ENCODE measurements around the gene UBR1.

Gene UBR1

GRCh38 chr15:43096411-43096810, 9.4 kb downstream of the UBR1 start:
- peaks cover 7 to 71% of the 10 kb centered on the region in 2 donors for H3K36me3 ChIP-seq (replicated peaks in 1 of 2; ENCODE audit: control insufficient read depth in 2 of 2, insufficient read depth in 2 of 2, low read length in 2 of 2)
- H3K27me3 ChIP-seq (ENCODE audit: control insufficient read depth in 3 of 3, insufficient read depth in 3 of 3, low read depth in 1 of 3, low read length in 3 of 3): no peaks in the 10 kb centered on the region
- H2AFZ ChIP-seq (ENCODE audit: low read length): no peak overlapping the region
- no peaks in the 10 kb centered on the region for H3K4me1 ChIP-seq (ENCODE audit: control insufficient read depth in 2 of 2, insufficient read depth in 1 of 2, low read depth in 1 of 2, low read length in 2 of 2)
- H3K23ac ChIP-seq (ENCODE audit: low read depth, low read length, poor library complexity): no peak overlapping the region
- no peak overlapping the region for H2BK12ac ChIP-seq (ENCODE audit: low read length)
- no peak overlapping the region for H3K27ac ChIP-seq (replicated peaks; ENCODE audit: low read length)
- no peak overlapping the region for H2AK5ac ChIP-seq (ENCODE audit: low read depth, low read length)
- no peak overlapping the region for H3K4me2 ChIP-seq (ENCODE audit: insufficient read depth, low read length, poor library complexity, severe bottlenecking)
- H4K91ac ChIP-seq (ENCODE audit: low read depth, low read length, poor library complexity): no peak overlapping the region
- H4K8ac ChIP-seq (ENCODE audit: low read depth, low read length): no peak overlapping the region
- H3K4ac ChIP-seq (ENCODE audit: low read length): no peak overlapping the region
- no peak overlapping the region for H2BK5ac ChIP-seq (ENCODE audit: low read length)
- no peak overlapping the region for H3K9ac ChIP-seq (ENCODE audit: low read depth, low read length, poor library complexity)
- H3K4me3 ChIP-seq (ENCODE audit: low read length in 2 of 2): no peak overlapping the region
- peaks cover 0 to 3% of the 10 kb centered on the region in 2 donors for H3K9me3 ChIP-seq (replicated peaks in 1 of 2; ENCODE audit: control insufficient read depth in 2 of 2, insufficient read depth in 1 of 2, low read depth in 1 of 2, low read length in 2 of 2)
- no peak overlapping the region for H3K18ac ChIP-seq (ENCODE audit: low read length)
- no peak overlapping the region for H2BK120ac ChIP-seq (ENCODE audit: low read depth, low read length)
- H2BK15ac ChIP-seq (ENCODE audit: low read length): no peak overlapping the region
- H3K79me1 ChIP-seq (ENCODE audit: low read depth, low read length): peaks cover 3% of the 10 kb centered on the region
- no peak overlapping the region for H3K14ac ChIP-seq (ENCODE audit: low read length)
- DNase-seq (ENCODE audit: low spot score): no peak
- no CpG with 5 or more reads among the region's 6 CpGs for WGBS, 2 donors (ENCODE audit: extremely low coverage in 2 of 2, insufficient read length in 2 of 2, insufficient replicate concordance in 1 of 2)

GRCh38 chr15:43095708-43096347, 10.0 kb downstream of the UBR1 start:
- Histone ChIP-seq H2AFZ (ENCODE audit: low read length) (no peak overlapping the region), H2BK120ac (ENCODE audit: low read depth, low read length) (no peak overlapping the region), H3K4me2 (ENCODE audit: insufficient read depth, low read length, poor library complexity, severe bottlenecking) (no peak overlapping the region), H3K36me3 (replicated peaks in 1 of 2; ENCODE audit: control insufficient read depth in 2 of 2, insufficient read depth in 2 of 2, low read length in 2 of 2) (peaks cover 3 to 71% of the 10 kb centered on the region in 2 donors), H3K27ac (replicated peaks; ENCODE audit: low read length) (no peak overlapping the region), H3K79me1 (ENCODE audit: low read depth, low read length) (peaks cover 3% of the 10 kb centered on the region), H3K4ac (ENCODE audit: low read length) (no peak overlapping the region), H4K8ac (ENCODE audit: low read depth, low read length) (no peak overlapping the region), H3K4me3 (ENCODE audit: low read length in 2 of 2) (no peak overlapping the region), H4K91ac (ENCODE audit: low read depth, low read length, poor library complexity) (no peak overlapping the region), H3K9ac (ENCODE audit: low read depth, low read length, poor library complexity) (no peak overlapping the region), H3K27me3 (ENCODE audit: control insufficient read depth in 3 of 3, insufficient read depth in 3 of 3, low read depth in 1 of 3, low read length in 3 of 3) (no peaks in the 10 kb centered on the region), H3K18ac (ENCODE audit: low read length) (no peak overlapping the region), H2BK5ac (ENCODE audit: low read length) (no peak overlapping the region), H3K14ac (ENCODE audit: low read length) (no peak overlapping the region), H3K23ac (ENCODE audit: low read depth, low read length, poor library complexity) (no peak overlapping the region), H2BK12ac (ENCODE audit: low read length) (no peak overlapping the region), H3K9me3 (replicated peaks in 1 of 2; ENCODE audit: control insufficient read depth in 2 of 2, insufficient read depth in 1 of 2, low read depth in 1 of 2, low read length in 2 of 2) (peaks cover 0 to 3% of the 10 kb centered on the region in 2 donors), H2AK5ac (ENCODE audit: low read depth, low read length) (no peak overlapping the region), H3K4me1 (ENCODE audit: control insufficient read depth in 2 of 2, insufficient read depth in 1 of 2, low read depth in 1 of 2, low read length in 2 of 2) (no peaks in the 10 kb centered on the region), H2BK15ac (ENCODE audit: low read length) (no peak overlapping the region)
- WGBS, 2 donors (ENCODE audit: extremely low coverage in 2 of 2, insufficient read length in 2 of 2, insufficient replicate concordance in 1 of 2): no CpG with 5 or more reads among the region's 8 CpGs
- no peak for DNase-seq (ENCODE audit: low spot score)

GRCh38 chr15:43095243-43095642, 10.6 kb downstream of the UBR1 start:
- H2AK5ac ChIP-seq (ENCODE audit: low read depth, low read length): no peak overlapping the region
- no peak overlapping the region for H3K4me2 ChIP-seq (ENCODE audit: insufficient read depth, low read length, poor library complexity, severe bottlenecking)
- no peak overlapping the region for H3K23ac ChIP-seq (ENCODE audit: low read depth, low read length, poor library complexity)
- H3K27me3 ChIP-seq (ENCODE audit: control insufficient read depth in 3 of 3, insufficient read depth in 3 of 3, low read depth in 1 of 3, low read length in 3 of 3): no peaks in the 10 kb centered on the region
- no peak overlapping the region for H3K9ac ChIP-seq (ENCODE audit: low read depth, low read length, poor library complexity)
- no peak overlapping the region for H2AFZ ChIP-seq (ENCODE audit: low read length)
- H3K4me3 ChIP-seq (ENCODE audit: low read length in 2 of 2): no peak overlapping the region
- no peak overlapping the region for H2BK12ac ChIP-seq (ENCODE audit: low read length)
- no peak overlapping the region for H3K4ac ChIP-seq (ENCODE audit: low read length)
- H3K36me3 ChIP-seq (replicated peaks in 1 of 2; ENCODE audit: control insufficient read depth in 2 of 2, insufficient read depth in 2 of 2, low read length in 2 of 2): peaks cover 3 to 67% of the 10 kb centered on the region in 2 donors
- peaks cover 3% of the 10 kb centered on the region for H3K79me1 ChIP-seq (ENCODE audit: low read depth, low read length)
- H3K14ac ChIP-seq (ENCODE audit: low read length): no peak overlapping the region
- no peak overlapping the region for H3K27ac ChIP-seq (replicated peaks; ENCODE audit: low read length)
- no peak overlapping the region for H4K8ac ChIP-seq (ENCODE audit: low read depth, low read length)
- H3K4me1 ChIP-seq (ENCODE audit: control insufficient read depth in 2 of 2, insufficient read depth in 1 of 2, low read depth in 1 of 2, low read length in 2 of 2): no peaks in the 10 kb centered on the region
- peaks cover 0 to 3% of the 10 kb centered on the region in 2 donors for H3K9me3 ChIP-seq (replicated peaks in 1 of 2; ENCODE audit: control insufficient read depth in 2 of 2, insufficient read depth in 1 of 2, low read depth in 1 of 2, low read length in 2 of 2)
- no CpG with 5 or more reads among the region's 1 CpG for WGBS, 2 donors (ENCODE audit: extremely low coverage in 2 of 2, insufficient read length in 2 of 2, insufficient replicate concordance in 1 of 2)
- no peak overlapping the region for H4K91ac ChIP-seq (ENCODE audit: low read depth, low read length, poor library complexity)
- no peak overlapping the region for H2BK5ac ChIP-seq (ENCODE audit: low read length)
- H3K18ac ChIP-seq (ENCODE audit: low read length): no peak overlapping the region
- H2BK15ac ChIP-seq (ENCODE audit: low read length): no peak overlapping the region
- no peak for DNase-seq (ENCODE audit: low spot score)
- no peak overlapping the region for H2BK120ac ChIP-seq (ENCODE audit: low read depth, low read length)

- H3K9ac ChIP-seq (ENCODE audit: low read depth, low read length, poor library complexity): no peak overlapping the region
- no peak overlapping the region for H4K91ac ChIP-seq (ENCODE audit: low read depth, low read length, poor library complexity)
- H3K23ac ChIP-seq (ENCODE audit: low read depth, low read length, poor library complexity): no peak overlapping the region
- H3K4me1 ChIP-seq (ENCODE audit: control insufficient read depth in 2 of 2, insufficient read depth in 1 of 2, low read depth in 1 of 2, low read length in 2 of 2): no peaks in the 10 kb centered on the region
- H4K8ac ChIP-seq (ENCODE audit: low read depth, low read length): no peak overlapping the region
- no peak overlapping the region for H2AFZ ChIP-seq (ENCODE audit: low read length)
- H3K36me3 ChIP-seq (replicated peaks in 1 of 2; ENCODE audit: control insufficient read depth in 2 of 2, insufficient read depth in 2 of 2, low read length in 2 of 2): peaks cover 0 to 68% of the 10 kb centered on the region in 2 donors
- H3K9me3 ChIP-seq (replicated peaks in 1 of 2; ENCODE audit: control insufficient read depth in 2 of 2, insufficient read depth in 1 of 2, low read depth in 1 of 2, low read length in 2 of 2): no peaks in the 10 kb centered on the region
- no peaks in the 10 kb centered on the region for H3K79me1 ChIP-seq (ENCODE audit: low read depth, low read length)
- no peak overlapping the region for H2BK15ac ChIP-seq (ENCODE audit: low read length)
- DNase-seq (ENCODE audit: low spot score): no peak
- no peak overlapping the region for H3K18ac ChIP-seq (ENCODE audit: low read length)
- no CpG with 5 or more reads among the region's 1 CpG for WGBS, 2 donors (ENCODE audit: extremely low coverage in 2 of 2, insufficient read length in 2 of 2, insufficient replicate concordance in 1 of 2)
- H2BK12ac ChIP-seq (ENCODE audit: low read length): no peak overlapping the region
- H2BK120ac ChIP-seq (ENCODE audit: low read depth, low read length): no peak overlapping the region
- no peak overlapping the region for H2BK5ac ChIP-seq (ENCODE audit: low read length)
- no peak overlapping the region for H3K14ac ChIP-seq (ENCODE audit: low read length)
- no peak overlapping the region for H3K4me3 ChIP-seq (ENCODE audit: low read length in 2 of 2)
- no peak overlapping the region for H3K4ac ChIP-seq (ENCODE audit: low read length)
- H2AK5ac ChIP-seq (ENCODE audit: low read depth, low read length): no peak overlapping the region
- no peak overlapping the region for H3K4me2 ChIP-seq (ENCODE audit: insufficient read depth, low read length, poor library complexity, severe bottlenecking)
- no peaks in the 10 kb centered on the region for H3K27me3 ChIP-seq (ENCODE audit: control insufficient read depth in 3 of 3, insufficient read depth in 3 of 3, low read depth in 1 of 3, low read length in 3 of 3)
- no peak overlapping the region for H3K27ac ChIP-seq (replicated peaks; ENCODE audit: low read length)
Measured at GRCh38 chr15:43094416-43095030, 11.3 kb downstream of the UBR1 start.
